GM23338 (cell line): ENCODE data around the gene ADAMTSL2. TPM values are rescaled to one million over a fixed set of nuclear protein-coding genes. Genes with fewer than 3 reads are reported as not detected.

Source experiments
- ATAC-seq: fragments of 200-7000 bp; cut with Tn5 transposase; 3 replicates; pipeline ENCODE4 v1.9.1; 2020
- DNase-seq: peaks from one replicate; pipeline ENCODE4 v3.0.0-alpha.2; 2015; ENCODE audit warnings: low spot score
- H2AFZ ChIP-seq: fragments of 200-600 bp; sonication (generic); 2 replicates; pipeline ENCODE4 v1.8.0; 2016; ENCODE audit warnings: antibody characterized with exemption, mild to moderate bottlenecking, moderate library complexity
- H3F3A ChIP-seq: fragments of 200-600 bp; sonication (generic); replicated peaks from 2 replicates; pipeline ENCODE4 v1.8.0; 2017; ENCODE audit warnings: antibody characterized with exemption, mixed run types, low read depth
- H3K27ac ChIP-seq: fragments of 200-600 bp; sonication (generic); 2 replicates; pipeline ENCODE4 v1.6.1; 2016; ENCODE audit warnings: low read depth
- H3K27me3 ChIP-seq: fragments of 200-600 bp; sonication (generic); 2 replicates; pipeline ENCODE4 v1.8.0; 2016; ENCODE audit warnings: mild to moderate bottlenecking, mixed run types, moderate library complexity; ENCODE audit not compliant: insufficient read depth
- H3K36me3 ChIP-seq: fragments of 200-600 bp; sonication (generic); 2 replicates; pipeline ENCODE4 v1.8.0; 2016; ENCODE audit warnings: mild to moderate bottlenecking; ENCODE audit not compliant: insufficient read depth
- H3K4me1 ChIP-seq: fragments of 200-600 bp; sonication (generic); 2 replicates; pipeline ENCODE4 v1.8.0; 2016; ENCODE audit warnings: mild to moderate bottlenecking, moderate library complexity; ENCODE audit not compliant: insufficient read depth
- H3K4me2 ChIP-seq: fragments of 200-600 bp; sonication (generic); 2 replicates; pipeline ENCODE4 v1.7.1; 2017; ENCODE audit warnings: mixed run types
- H3K4me3 ChIP-seq: fragments of 200-600 bp; sonication (generic); 2 replicates; pipeline ENCODE4 v1.6.1; 2016; ENCODE audit warnings: mixed run types
- H3K79me2 ChIP-seq: fragments of 200-600 bp; sonication (generic); replicated peaks from 2 replicates; pipeline ENCODE4 v1.8.0; 2017; ENCODE audit warnings: mild to moderate bottlenecking; ENCODE audit not compliant: insufficient read depth
- H3K9me2 ChIP-seq: fragments of 200-600 bp; sonication (generic); 2 replicates; pipeline ENCODE4 v1.8.0; 2017; ENCODE audit not compliant: insufficient read depth
- H4K20me1 ChIP-seq: fragments of 200-600 bp; sonication (generic); replicated peaks from 2 replicates; pipeline ENCODE4 v1.8.0; 2017; ENCODE audit warnings: mild to moderate bottlenecking; ENCODE audit not compliant: insufficient read depth
- H3K27ac Mint-ChIP-seq: 2 replicates; pipeline ENCODE4 v1.8.0; 2020; ENCODE audit warnings: inconsistent platforms, mild to moderate bottlenecking, moderate library complexity, mixed read lengths
- H3K27me3 Mint-ChIP-seq: 3 replicates; pipeline ENCODE4 v1.8.0; 2022; ENCODE audit warnings: low read depth, mild to moderate bottlenecking, moderate library complexity, mixed read lengths, inconsistent platforms; ENCODE audit not compliant: insufficient read depth, poor library complexity
- H3K36me3 Mint-ChIP-seq: 3 replicates; pipeline ENCODE4 v1.8.0; 2021; ENCODE audit warnings: low read depth, mild to moderate bottlenecking, inconsistent platforms, moderate library complexity, mixed read lengths
- H3K4me1 Mint-ChIP-seq: 3 replicates; pipeline ENCODE4 v1.8.0; 2020; ENCODE audit warnings: mild to moderate bottlenecking, inconsistent platforms, mixed read lengths
- H3K4me3 Mint-ChIP-seq: 3 replicates; pipeline ENCODE4 v1.8.0; 2021; ENCODE audit warnings: moderate library complexity, mild to moderate bottlenecking, inconsistent platforms, mixed read lengths
- H3K9me3 Mint-ChIP-seq: 3 replicates; pipeline ENCODE4 v1.8.0; 2020; ENCODE audit warnings: moderate library complexity, mild to moderate bottlenecking, inconsistent platforms, mixed read lengths
- CREB1 ChIP-seq: fragments of 250-450 bp; sonication (Bioruptor Pico); IDR thresholded peaks from 2 replicates; pipeline ENCODE4 v1.5.0; 2020; ENCODE audit warnings: low read depth, mild to moderate bottlenecking, moderate library complexity
- EZH2 ChIP-seq: fragments of 200-600 bp; sonication (generic); IDR thresholded peaks from one replicate; pipeline ENCODE4 v1.8.0; 2017; ENCODE audit warnings: antibody characterized with exemption, mild to moderate bottlenecking, low read depth; ENCODE audit not compliant: unreplicated experiment
- EZH2phosphoT487 ChIP-seq: fragments of 200-600 bp; sonication (generic); IDR thresholded peaks from one replicate; pipeline ENCODE4 v1.8.1; 2018; ENCODE audit warnings: antibody characterized with exemption; ENCODE audit not compliant: unreplicated experiment
- JUNB ChIP-seq: IDR thresholded peaks from one replicate; pipeline ENCODE4 v1.6.1; 2016; ENCODE audit warnings: antibody characterized with exemption; ENCODE audit not compliant: unreplicated experiment
- NANOG ChIP-seq: IDR thresholded peaks from 2 replicates; pipeline ENCODE4 v1.6.1; 2016; ENCODE audit warnings: antibody characterized with exemption, borderline replicate concordance
- POLR2AphosphoS5 ChIP-seq: IDR thresholded peaks from 2 replicates; pipeline ENCODE4 v1.6.1; 2016; ENCODE audit warnings: antibody characterized with exemption, low read depth
- STAT1 ChIP-seq: IDR thresholded peaks from one replicate; pipeline ENCODE4 v1.6.1; 2016; ENCODE audit warnings: antibody characterized with exemption; ENCODE audit not compliant: unreplicated experiment
- ZNF114 ChIP-seq: fragments of 250-450 bp; sonication (Bioruptor Pico); IDR thresholded peaks from 2 replicates; pipeline ENCODE4 v1.5.0; 2020; ENCODE audit warnings: mild to moderate bottlenecking, moderate library complexity
- ZNF331 ChIP-seq: fragments of 250-450 bp; sonication (Bioruptor Pico); IDR thresholded peaks from 2 replicates; pipeline ENCODE4 v1.5.0; 2020; ENCODE audit warnings: low read depth, mild to moderate bottlenecking, moderate library complexity
- polyA plus RNA-seq: library from polyadenylated mRNA; unstranded; fragments of >200 nt; fragmentation: Nextera tagmentation; extraction: Ambion mirVana; gene quantifications from 2 replicates; pipeline ENCODE4 v1.2.1, GENCODE V29; 2016
- total RNA-seq: library from RNA; depleted of rRNA; stranded (reverse); fragments of >200 nt; shearing (Covaris generic); gene quantifications from 2 replicates; pipeline ENCODE4 v1.2.3, GENCODE V29; 2014
- TF ChIP-seq, protein P1 (sequence below): IDR thresholded peaks from 2 replicates; pipeline ENCODE4 v1.6.1; 2016; ENCODE audit warnings: antibody characterized with exemption
- TF ChIP-seq, protein P2 (sequence below): fragments of 250-450 bp; sonication (Bioruptor Pico); IDR thresholded peaks from 2 replicates; pipeline ENCODE4 v1.5.0; 2020; ENCODE audit warnings: mild to moderate bottlenecking, moderate library complexity
- TF ChIP-seq, protein P3 (sequence below): IDR thresholded peaks from one replicate; pipeline ENCODE4 v1.6.1; 2018; ENCODE audit warnings: antibody characterized with exemption; ENCODE audit not compliant: unreplicated experiment
- TF ChIP-seq, protein P4 (sequence below), 2 experiments: fragments of 200-600 bp in 1 of 2; sonication (generic) in 1 of 2; conservative IDR thresholded peaks; 2 replicates each; pipeline versions ENCODE4 v1.5.1 to v1.6.1; 2016 to 2017; ENCODE audit warnings: antibody characterized with exemption in 2 of 2, low read depth in 2 of 2, mild to moderate bottlenecking in 2 of 2, moderate library complexity in 1 of 2

ADAMTSL2 gene
- total and polyA plus RNA-seq, 2 experiments from 2014 or later = 0.15 to 0.66 TPM

DNA sequence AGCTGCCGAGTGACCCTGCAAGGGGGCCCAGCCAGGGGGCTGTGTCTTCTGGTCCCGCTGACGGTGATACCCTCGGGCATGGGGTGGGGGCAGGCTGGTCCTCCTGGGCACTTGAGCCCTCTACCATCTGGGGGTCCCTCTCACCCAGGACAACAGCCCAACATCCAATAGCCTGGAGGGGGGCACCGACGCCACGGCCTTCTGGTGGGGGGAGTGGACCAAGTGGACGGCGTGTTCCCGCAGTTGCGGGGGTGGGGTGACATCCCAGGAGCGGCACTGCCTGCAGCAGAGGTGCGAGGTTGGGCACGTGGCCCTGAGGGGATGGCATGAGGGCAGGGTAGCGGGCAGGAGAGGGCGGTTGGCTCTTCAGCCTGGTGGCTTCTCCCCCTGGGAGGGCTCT, 2.8 kb downstream of the ADAMTSL2 start:
- no peak overlapping the region for H3K4me2 ChIP-seq
- ATAC-seq = no peak

More for the DNA sequence above, 2.8 kb downstream of the ADAMTSL2 start:
- H3K27me3 ChIP-seq = peaks cover 9% of the 10 kb centered on the region; the same call in 1 of the 2 replicates
- no peaks in the 10 kb centered on the region for H3K9me2 ChIP-seq
- peaks cover 26% of the 10 kb centered on the region for H3K27me3 Mint-ChIP-seq
- TF ChIP-seq, protein P1, sequence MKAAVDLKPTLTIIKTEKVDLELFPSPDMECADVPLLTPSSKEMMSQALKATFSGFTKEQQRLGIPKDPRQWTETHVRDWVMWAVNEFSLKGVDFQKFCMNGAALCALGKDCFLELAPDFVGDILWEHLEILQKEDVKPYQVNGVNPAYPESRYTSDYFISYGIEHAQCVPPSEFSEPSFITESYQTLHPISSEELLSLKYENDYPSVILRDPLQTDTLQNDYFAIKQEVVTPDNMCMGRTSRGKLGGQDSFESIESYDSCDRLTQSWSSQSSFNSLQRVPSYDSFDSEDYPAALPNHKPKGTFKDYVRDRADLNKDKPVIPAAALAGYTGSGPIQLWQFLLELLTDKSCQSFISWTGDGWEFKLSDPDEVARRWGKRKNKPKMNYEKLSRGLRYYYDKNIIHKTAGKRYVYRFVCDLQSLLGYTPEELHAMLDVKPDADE = no peak
- TF ChIP-seq EZH2phosphoT487 = no peak
- no peak for TF ChIP-seq ZNF114 (CRISPR knock-in tag)
- TF ChIP-seq, protein P2, sequence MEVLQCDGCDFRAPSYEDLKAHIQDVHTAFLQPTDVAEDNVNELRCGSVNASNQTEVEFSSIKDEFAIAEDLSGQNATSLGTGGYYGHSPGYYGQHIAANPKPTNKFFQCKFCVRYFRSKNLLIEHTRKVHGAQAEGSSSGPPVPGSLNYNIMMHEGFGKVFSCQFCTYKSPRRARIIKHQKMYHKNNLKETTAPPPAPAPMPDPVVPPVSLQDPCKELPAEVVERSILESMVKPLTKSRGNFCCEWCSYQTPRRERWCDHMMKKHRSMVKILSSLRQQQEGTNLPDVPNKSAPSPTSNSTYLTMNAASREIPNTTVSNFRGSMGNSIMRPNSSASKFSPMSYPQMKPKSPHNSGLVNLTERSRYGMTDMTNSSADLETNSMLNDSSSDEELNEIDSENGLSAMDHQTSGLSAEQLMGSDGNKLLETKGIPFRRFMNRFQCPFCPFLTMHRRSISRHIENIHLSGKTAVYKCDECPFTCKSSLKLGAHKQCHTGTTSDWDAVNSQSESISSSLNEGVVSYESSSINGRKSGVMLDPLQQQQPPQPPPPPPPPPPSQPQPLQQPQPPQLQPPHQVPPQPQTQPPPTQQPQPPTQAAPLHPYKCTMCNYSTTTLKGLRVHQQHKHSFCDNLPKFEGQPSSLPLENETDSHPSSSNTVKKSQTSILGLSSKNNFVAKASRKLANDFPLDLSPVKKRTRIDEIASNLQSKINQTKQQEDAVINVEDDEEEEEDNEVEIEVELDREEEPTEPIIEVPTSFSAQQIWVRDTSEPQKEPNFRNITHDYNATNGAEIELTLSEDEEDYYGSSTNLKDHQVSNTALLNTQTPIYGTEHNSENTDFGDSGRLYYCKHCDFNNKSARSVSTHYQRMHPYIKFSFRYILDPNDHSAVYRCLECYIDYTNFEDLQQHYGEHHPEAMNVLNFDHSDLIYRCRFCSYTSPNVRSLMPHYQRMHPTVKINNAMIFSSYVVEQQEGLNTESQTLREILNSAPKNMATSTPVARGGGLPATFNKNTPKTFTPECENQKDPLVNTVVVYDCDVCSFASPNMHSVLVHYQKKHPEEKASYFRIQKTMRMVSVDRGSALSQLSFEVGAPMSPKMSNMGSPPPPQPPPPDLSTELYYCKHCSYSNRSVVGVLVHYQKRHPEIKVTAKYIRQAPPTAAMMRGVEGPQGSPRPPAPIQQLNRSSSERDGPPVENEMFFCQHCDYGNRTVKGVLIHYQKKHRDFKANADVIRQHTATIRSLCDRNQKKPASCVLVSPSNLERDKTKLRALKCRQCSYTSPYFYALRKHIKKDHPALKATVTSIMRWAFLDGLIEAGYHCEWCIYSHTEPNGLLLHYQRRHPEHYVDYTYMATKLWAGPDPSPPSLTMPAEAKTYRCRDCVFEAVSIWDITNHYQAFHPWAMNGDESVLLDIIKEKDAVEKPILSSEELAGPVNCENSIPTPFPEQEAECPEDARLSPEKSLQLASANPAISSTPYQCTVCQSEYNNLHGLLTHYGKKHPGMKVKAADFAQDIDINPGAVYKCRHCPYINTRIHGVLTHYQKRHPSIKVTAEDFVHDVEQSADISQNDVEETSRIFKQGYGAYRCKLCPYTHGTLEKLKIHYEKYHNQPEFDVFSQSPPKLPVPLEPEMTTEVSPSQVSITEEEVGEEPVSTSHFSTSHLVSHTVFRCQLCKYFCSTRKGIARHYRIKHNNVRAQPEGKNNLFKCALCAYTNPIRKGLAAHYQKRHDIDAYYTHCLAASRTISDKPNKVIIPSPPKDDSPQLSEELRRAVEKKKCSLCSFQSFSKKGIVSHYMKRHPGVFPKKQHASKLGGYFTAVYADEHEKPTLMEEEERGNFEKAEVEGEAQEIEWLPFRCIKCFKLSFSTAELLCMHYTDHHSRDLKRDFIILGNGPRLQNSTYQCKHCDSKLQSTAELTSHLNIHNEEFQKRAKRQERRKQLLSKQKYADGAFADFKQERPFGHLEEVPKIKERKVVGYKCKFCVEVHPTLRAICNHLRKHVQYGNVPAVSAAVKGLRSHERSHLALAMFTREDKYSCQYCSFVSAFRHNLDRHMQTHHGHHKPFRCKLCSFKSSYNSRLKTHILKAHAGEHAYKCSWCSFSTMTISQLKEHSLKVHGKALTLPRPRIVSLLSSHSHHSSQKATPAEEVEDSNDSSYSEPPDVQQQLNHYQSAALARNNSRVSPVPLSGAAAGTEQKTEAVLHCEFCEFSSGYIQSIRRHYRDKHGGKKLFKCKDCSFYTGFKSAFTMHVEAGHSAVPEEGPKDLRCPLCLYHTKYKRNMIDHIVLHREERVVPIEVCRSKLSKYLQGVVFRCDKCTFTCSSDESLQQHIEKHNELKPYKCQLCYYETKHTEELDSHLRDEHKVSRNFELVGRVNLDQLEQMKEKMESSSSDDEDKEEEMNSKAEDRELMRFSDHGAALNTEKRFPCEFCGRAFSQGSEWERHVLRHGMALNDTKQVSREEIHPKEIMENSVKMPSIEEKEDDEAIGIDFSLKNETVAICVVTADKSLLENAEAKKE (CRISPR knock-in tag) = no peak
- TF ChIP-seq STAT1 = no peak
- TF ChIP-seq EZH2 = no peak
- TF ChIP-seq, protein P3, sequence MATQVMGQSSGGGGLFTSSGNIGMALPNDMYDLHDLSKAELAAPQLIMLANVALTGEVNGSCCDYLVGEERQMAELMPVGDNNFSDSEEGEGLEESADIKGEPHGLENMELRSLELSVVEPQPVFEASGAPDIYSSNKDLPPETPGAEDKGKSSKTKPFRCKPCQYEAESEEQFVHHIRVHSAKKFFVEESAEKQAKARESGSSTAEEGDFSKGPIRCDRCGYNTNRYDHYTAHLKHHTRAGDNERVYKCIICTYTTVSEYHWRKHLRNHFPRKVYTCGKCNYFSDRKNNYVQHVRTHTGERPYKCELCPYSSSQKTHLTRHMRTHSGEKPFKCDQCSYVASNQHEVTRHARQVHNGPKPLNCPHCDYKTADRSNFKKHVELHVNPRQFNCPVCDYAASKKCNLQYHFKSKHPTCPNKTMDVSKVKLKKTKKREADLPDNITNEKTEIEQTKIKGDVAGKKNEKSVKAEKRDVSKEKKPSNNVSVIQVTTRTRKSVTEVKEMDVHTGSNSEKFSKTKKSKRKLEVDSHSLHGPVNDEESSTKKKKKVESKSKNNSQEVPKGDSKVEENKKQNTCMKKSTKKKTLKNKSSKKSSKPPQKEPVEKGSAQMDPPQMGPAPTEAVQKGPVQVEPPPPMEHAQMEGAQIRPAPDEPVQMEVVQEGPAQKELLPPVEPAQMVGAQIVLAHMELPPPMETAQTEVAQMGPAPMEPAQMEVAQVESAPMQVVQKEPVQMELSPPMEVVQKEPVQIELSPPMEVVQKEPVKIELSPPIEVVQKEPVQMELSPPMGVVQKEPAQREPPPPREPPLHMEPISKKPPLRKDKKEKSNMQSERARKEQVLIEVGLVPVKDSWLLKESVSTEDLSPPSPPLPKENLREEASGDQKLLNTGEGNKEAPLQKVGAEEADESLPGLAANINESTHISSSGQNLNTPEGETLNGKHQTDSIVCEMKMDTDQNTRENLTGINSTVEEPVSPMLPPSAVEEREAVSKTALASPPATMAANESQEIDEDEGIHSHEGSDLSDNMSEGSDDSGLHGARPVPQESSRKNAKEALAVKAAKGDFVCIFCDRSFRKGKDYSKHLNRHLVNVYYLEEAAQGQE = no peak
- TF ChIP-seq ZNF331 (CRISPR knock-in tag) = no peak
- TF ChIP-seq, protein P4, sequence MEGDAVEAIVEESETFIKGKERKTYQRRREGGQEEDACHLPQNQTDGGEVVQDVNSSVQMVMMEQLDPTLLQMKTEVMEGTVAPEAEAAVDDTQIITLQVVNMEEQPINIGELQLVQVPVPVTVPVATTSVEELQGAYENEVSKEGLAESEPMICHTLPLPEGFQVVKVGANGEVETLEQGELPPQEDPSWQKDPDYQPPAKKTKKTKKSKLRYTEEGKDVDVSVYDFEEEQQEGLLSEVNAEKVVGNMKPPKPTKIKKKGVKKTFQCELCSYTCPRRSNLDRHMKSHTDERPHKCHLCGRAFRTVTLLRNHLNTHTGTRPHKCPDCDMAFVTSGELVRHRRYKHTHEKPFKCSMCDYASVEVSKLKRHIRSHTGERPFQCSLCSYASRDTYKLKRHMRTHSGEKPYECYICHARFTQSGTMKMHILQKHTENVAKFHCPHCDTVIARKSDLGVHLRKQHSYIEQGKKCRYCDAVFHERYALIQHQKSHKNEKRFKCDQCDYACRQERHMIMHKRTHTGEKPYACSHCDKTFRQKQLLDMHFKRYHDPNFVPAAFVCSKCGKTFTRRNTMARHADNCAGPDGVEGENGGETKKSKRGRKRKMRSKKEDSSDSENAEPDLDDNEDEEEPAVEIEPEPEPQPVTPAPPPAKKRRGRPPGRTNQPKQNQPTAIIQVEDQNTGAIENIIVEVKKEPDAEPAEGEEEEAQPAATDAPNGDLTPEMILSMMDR (conservative IDR thresholded peaks at IDR 0.05; ENCODE audit: low read depth in 2 of 2) = no peak
- TF ChIP-seq CREB1 (CRISPR knock-in tag) = no peak
- TF ChIP-seq NANOG = no peak
- TF ChIP-seq JUNB = no peak
- no peak for TF ChIP-seq POLR2AphosphoS5
- no peaks in the 10 kb centered on the region for H3K79me2 ChIP-seq
- H3K4me1 ChIP-seq = peaks cover 10% of the 10 kb centered on the region; the same call in 1 of the 2 replicates
- no peaks in the 10 kb centered on the region for H4K20me1 ChIP-seq
- no peak overlapping the region for H3K4me3 Mint-ChIP-seq
- no peak overlapping the region for H2AFZ ChIP-seq
- 0 out of 2 replicates have a peak, but pooled peaks cover 4% of the 10 kb centered on the region for H3F3A ChIP-seq
- H3K36me3 Mint-ChIP-seq = no peaks in the 10 kb centered on the region
- no peak for DNase-seq
- H3K4me3 ChIP-seq = no peak overlapping the region
- H3K27ac ChIP-seq = no peak overlapping the region
- H3K9me3 Mint-ChIP-seq = no peaks in the 10 kb centered on the region
- H3K27ac Mint-ChIP-seq = no peak overlapping the region
- peaks cover 29% of the 10 kb centered on the region for H3K4me1 Mint-ChIP-seq
- H3K36me3 ChIP-seq = no peaks in the 10 kb centered on the region
